ENCODE data around the gene SPHK2.
A peak's percentile ranks its signal among the peaks of the same experiment; 100 is the strongest.

The SPHK2 gene

GRCh38 chr19:48595833-48596232 lies 23.5 kb upstream of the SPHK2 start:
- TF ChIP-seq CTCF (IDR thresholded peaks at IDR 0.05; ENCODE audit: borderline replicate concordance, control extremely low read depth, extremely low read depth, insufficient read depth, missing control alignments): no peak
- DNase-seq (ENCODE audit: low spot score): no peak
- in situ Hi-C loops (cut with MboI; ENCODE audit: low sequenced_read_pairs, unreplicated experiment): loop anchor here (25.0 kb wide), 1 partner anchor 284 kb away; a partner anchor contains a TSS

- DNase-seq (ENCODE audit: low spot score): no peak
- no peak for TF ChIP-seq CTCF (IDR thresholded peaks at IDR 0.05; ENCODE audit: borderline replicate concordance, control extremely low read depth, extremely low read depth, insufficient read depth, missing control alignments)
- in situ Hi-C loops (cut with MboI; ENCODE audit: low sequenced_read_pairs, unreplicated experiment): loop anchor here (25.0 kb wide), 1 partner anchor 284 kb away; a partner anchor contains a TSS
Measured at GRCh38 chr19:48596237-48596636, 23.1 kb upstream of the SPHK2 start.

- in situ Hi-C loops (cut with MboI; ENCODE audit: low sequenced_read_pairs, unreplicated experiment): loop anchor here (25.0 kb wide), 1 partner anchor 285 kb away; a partner anchor contains a TSS
- no peak for TF ChIP-seq CTCF (IDR thresholded peaks at IDR 0.05; ENCODE audit: borderline replicate concordance, control extremely low read depth, extremely low read depth, insufficient read depth, missing control alignments)
- peak; percentile 74 for DNase-seq (ENCODE audit: low spot score)
Measured at GRCh38 chr19:48596679-48597465, 22.4 kb upstream of the SPHK2 start.

- TF ChIP-seq CTCF (IDR thresholded peaks at IDR 0.05; ENCODE audit: borderline replicate concordance, control extremely low read depth, extremely low read depth, insufficient read depth, missing control alignments): no peak
- DNase-seq (ENCODE audit: low spot score): no peak
- in situ Hi-C loops (cut with MboI; ENCODE audit: low sequenced_read_pairs, unreplicated experiment): loop anchor here (25.0 kb wide), 1 partner anchor 287 kb away; a partner anchor contains a TSS
Measured at GRCh38 chr19:48598996-48599700, 20.2 kb upstream of the SPHK2 start.

- in situ Hi-C loops (cut with MboI; ENCODE audit: low sequenced_read_pairs, unreplicated experiment): no loop called here
- DNase-seq (ENCODE audit: low spot score): no peak
- TF ChIP-seq CTCF (IDR thresholded peaks at IDR 0.05; ENCODE audit: borderline replicate concordance, control extremely low read depth, extremely low read depth, insufficient read depth, missing control alignments): no peak
Measured at GRCh38 chr19:48600679-48601417, 18.5 kb upstream of the SPHK2 start.

GRCh38 chr19:48603001-48603400 lies 16.3 kb upstream of the SPHK2 start:
- DNase-seq (ENCODE audit: low spot score): no peak
- no peak for TF ChIP-seq CTCF (IDR thresholded peaks at IDR 0.05; ENCODE audit: borderline replicate concordance, control extremely low read depth, extremely low read depth, insufficient read depth, missing control alignments)
- in situ Hi-C loops (cut with MboI; ENCODE audit: low sequenced_read_pairs, unreplicated experiment): no loop called here

Data from GM13976 (cell line).